ENCODE measurements around the gene MAP3K10.
"Not testable (repeated sequence)": the region's sequence is repeated elsewhere in the genome, so short reads cannot be mapped to it uniquely, and the experiment has no call there.

MAP3K10 gene

GRCh38 chr19:40144947-40145748, 46.1 kb upstream of the MAP3K10 start:
- no peak overlapping the region for H3K18ac ChIP-seq (ENCODE audit: low read length)
- H3K4ac ChIP-seq (ENCODE audit: low read length), result no peak overlapping the region
- H3K79me1 ChIP-seq (ENCODE audit: low read depth, low read length), result no peaks in the 10 kb centered on the region
- H2BK120ac ChIP-seq (ENCODE audit: low read depth, low read length), result no peak overlapping the region
- H2AK5ac ChIP-seq (ENCODE audit: low read depth, low read length), result no peak overlapping the region
- no CpG with 5 or more reads among the region's 5 CpGs for WGBS, 2 donors (ENCODE audit: extremely low coverage in 2 of 2, insufficient read length in 2 of 2, insufficient replicate concordance in 1 of 2)
- H3K14ac ChIP-seq (ENCODE audit: low read length), result no peak overlapping the region
- H3K27ac ChIP-seq (replicated peaks; ENCODE audit: low read length), result no peak overlapping the region
- H4K91ac ChIP-seq (ENCODE audit: low read depth, low read length, poor library complexity), result no peak overlapping the region
- H2BK15ac ChIP-seq (ENCODE audit: low read length), result no peak overlapping the region
- no peaks in the 10 kb centered on the region for H3K4me1 ChIP-seq (ENCODE audit: control insufficient read depth in 2 of 2, insufficient read depth in 1 of 2, low read depth in 1 of 2, low read length in 2 of 2)
- H3K4me2 ChIP-seq (ENCODE audit: insufficient read depth, low read length, poor library complexity, severe bottlenecking), result no peak overlapping the region
- no peak overlapping the region for H2AFZ ChIP-seq (ENCODE audit: low read length)
- H2BK12ac ChIP-seq (ENCODE audit: low read length), result no peak overlapping the region
- peaks cover 0 to 3% (median 0%) of the 10 kb centered on the region in 3 experiments for H3K27me3 ChIP-seq (ENCODE audit: control insufficient read depth in 3 of 3, insufficient read depth in 3 of 3, low read depth in 1 of 3, low read length in 3 of 3)
- H3K9ac ChIP-seq (ENCODE audit: low read depth, low read length, poor library complexity), result no peak overlapping the region
- no peaks in the 10 kb centered on the region for H3K9me3 ChIP-seq (replicated peaks in 1 of 2; ENCODE audit: control insufficient read depth in 2 of 2, insufficient read depth in 1 of 2, low read depth in 1 of 2, low read length in 2 of 2)
- H3K36me3 ChIP-seq (replicated peaks in 1 of 2; ENCODE audit: control insufficient read depth in 2 of 2, insufficient read depth in 2 of 2, low read length in 2 of 2), result no peaks in the 10 kb centered on the region
- no peak overlapping the region for H3K4me3 ChIP-seq (ENCODE audit: low read length in 2 of 2)
- no peak overlapping the region for H4K8ac ChIP-seq (ENCODE audit: low read depth, low read length)
- no peak for DNase-seq (ENCODE audit: low spot score)
- H2BK5ac ChIP-seq (ENCODE audit: low read length), result no peak overlapping the region
- no peak overlapping the region for H3K23ac ChIP-seq (ENCODE audit: low read depth, low read length, poor library complexity)

GRCh38 chr19:40145749-40146029, 45.5 kb upstream of the MAP3K10 start:
- no CpG with 5 or more reads among the region's 6 CpGs for WGBS, 2 donors (ENCODE audit: extremely low coverage in 2 of 2, insufficient read length in 2 of 2, insufficient replicate concordance in 1 of 2)

GRCh38 chr19:40147338-40147692, 43.9 kb upstream of the MAP3K10 start:
- H3K27ac ChIP-seq (replicated peaks; ENCODE audit: low read length), result no peak overlapping the region
- no peak overlapping the region for H3K4ac ChIP-seq (ENCODE audit: low read length)
- no peak overlapping the region for H3K23ac ChIP-seq (ENCODE audit: low read depth, low read length, poor library complexity)
- no peak overlapping the region for H2BK120ac ChIP-seq (ENCODE audit: low read depth, low read length)
- WGBS, 2 donors (ENCODE audit: extremely low coverage in 2 of 2, insufficient read length in 2 of 2, insufficient replicate concordance in 1 of 2), result no CpG with 5 or more reads among the region's 2 CpGs
- H3K4me2 ChIP-seq (ENCODE audit: insufficient read depth, low read length, poor library complexity, severe bottlenecking), result no peak overlapping the region
- no peak overlapping the region for H4K91ac ChIP-seq (ENCODE audit: low read depth, low read length, poor library complexity)
- H3K79me1 ChIP-seq (ENCODE audit: low read depth, low read length), result no peaks in the 10 kb centered on the region
- no peak overlapping the region for H3K4me3 ChIP-seq (ENCODE audit: low read length in 2 of 2)
- H3K27me3 ChIP-seq (ENCODE audit: control insufficient read depth in 3 of 3, insufficient read depth in 3 of 3, low read depth in 1 of 3, low read length in 3 of 3), result no peaks in the 10 kb centered on the region
- H3K9me3 ChIP-seq (replicated peaks in 1 of 2; ENCODE audit: control insufficient read depth in 2 of 2, insufficient read depth in 1 of 2, low read depth in 1 of 2, low read length in 2 of 2), result no peaks in the 10 kb centered on the region
- H4K8ac ChIP-seq (ENCODE audit: low read depth, low read length), result no peak overlapping the region
- H3K18ac ChIP-seq (ENCODE audit: low read length), result no peak overlapping the region
- H3K14ac ChIP-seq (ENCODE audit: low read length), result no peak overlapping the region
- H3K4me1 ChIP-seq (ENCODE audit: control insufficient read depth in 2 of 2, insufficient read depth in 1 of 2, low read depth in 1 of 2, low read length in 2 of 2), result no peaks in the 10 kb centered on the region
- H3K36me3 ChIP-seq (replicated peaks in 1 of 2; ENCODE audit: control insufficient read depth in 2 of 2, insufficient read depth in 2 of 2, low read length in 2 of 2), result no peaks in the 10 kb centered on the region
- no peak overlapping the region for H2BK5ac ChIP-seq (ENCODE audit: low read length)
- no peak for DNase-seq (ENCODE audit: low spot score)
- H3K9ac ChIP-seq (ENCODE audit: low read depth, low read length, poor library complexity), result no peak overlapping the region
- H2BK15ac ChIP-seq (ENCODE audit: low read length), result no peak overlapping the region
- H2BK12ac ChIP-seq (ENCODE audit: low read length), result no peak overlapping the region
- H2AFZ ChIP-seq (ENCODE audit: low read length), result no peak overlapping the region
- no peak overlapping the region for H2AK5ac ChIP-seq (ENCODE audit: low read depth, low read length)

More at GRCh38 chr19:40145749-40146029, 45.5 kb upstream of the MAP3K10 start:
- not testable (repeated sequence) for H3K4me3 ChIP-seq (ENCODE audit: low read length in 2 of 2); H3K9me3 ChIP-seq (replicated peaks in 1 of 2; ENCODE audit: control insufficient read depth in 2 of 2, insufficient read depth in 1 of 2, low read depth in 1 of 2, low read length in 2 of 2); H3K27ac ChIP-seq (replicated peaks; ENCODE audit: low read length); H3K27me3 ChIP-seq (ENCODE audit: control insufficient read depth in 3 of 3, insufficient read depth in 3 of 3, low read depth in 1 of 3, low read length in 3 of 3); H2AFZ ChIP-seq (ENCODE audit: low read length); H4K91ac ChIP-seq (ENCODE audit: low read depth, low read length, poor library complexity); H2BK5ac ChIP-seq (ENCODE audit: low read length); H3K18ac ChIP-seq (ENCODE audit: low read length); H3K4me1 ChIP-seq (ENCODE audit: control insufficient read depth in 2 of 2, insufficient read depth in 1 of 2, low read depth in 1 of 2, low read length in 2 of 2); H4K8ac ChIP-seq (ENCODE audit: low read depth, low read length); H3K79me1 ChIP-seq (ENCODE audit: low read depth, low read length); H2BK12ac ChIP-seq (ENCODE audit: low read length); H3K36me3 ChIP-seq (replicated peaks in 1 of 2; ENCODE audit: control insufficient read depth in 2 of 2, insufficient read depth in 2 of 2, low read length in 2 of 2); H3K9ac ChIP-seq (ENCODE audit: low read depth, low read length, poor library complexity); H2BK120ac ChIP-seq (ENCODE audit: low read depth, low read length); H2AK5ac ChIP-seq (ENCODE audit: low read depth, low read length); DNase-seq (ENCODE audit: low spot score); H3K4ac ChIP-seq (ENCODE audit: low read length); H3K23ac ChIP-seq (ENCODE audit: low read depth, low read length, poor library complexity); H3K14ac ChIP-seq (ENCODE audit: low read length); H3K4me2 ChIP-seq (ENCODE audit: insufficient read depth, low read length, poor library complexity, severe bottlenecking); H2BK15ac ChIP-seq (ENCODE audit: low read length)

GRCh38 chr19:40147693-40148347, 43.4 kb upstream of the MAP3K10 start:
- H2BK15ac ChIP-seq (ENCODE audit: low read length), result no peak overlapping the region
- no peak overlapping the region for H3K23ac ChIP-seq (ENCODE audit: low read depth, low read length, poor library complexity)
- no peak overlapping the region for H3K9ac ChIP-seq (ENCODE audit: low read depth, low read length, poor library complexity)
- no peak overlapping the region for H2BK12ac ChIP-seq (ENCODE audit: low read length)
- H3K36me3 ChIP-seq (replicated peaks in 1 of 2; ENCODE audit: control insufficient read depth in 2 of 2, insufficient read depth in 2 of 2, low read length in 2 of 2), result no peaks in the 10 kb centered on the region
- no peak overlapping the region for H3K4ac ChIP-seq (ENCODE audit: low read length)
- H4K91ac ChIP-seq (ENCODE audit: low read depth, low read length, poor library complexity), result no peak overlapping the region
- H2BK120ac ChIP-seq (ENCODE audit: low read depth, low read length), result no peak overlapping the region
- no peak overlapping the region for H4K8ac ChIP-seq (ENCODE audit: low read depth, low read length)
- no peak for DNase-seq (ENCODE audit: low spot score)
- H3K9me3 ChIP-seq (replicated peaks in 1 of 2; ENCODE audit: control insufficient read depth in 2 of 2, insufficient read depth in 1 of 2, low read depth in 1 of 2, low read length in 2 of 2), result no peaks in the 10 kb centered on the region
- peak overlapping the region; percentile 56 for H2AFZ ChIP-seq (ENCODE audit: low read length)
- no peak overlapping the region for H3K18ac ChIP-seq (ENCODE audit: low read length)
- no peak overlapping the region for H2BK5ac ChIP-seq (ENCODE audit: low read length)
- H3K4me1 ChIP-seq (ENCODE audit: control insufficient read depth in 2 of 2, insufficient read depth in 1 of 2, low read depth in 1 of 2, low read length in 2 of 2), result no peaks in the 10 kb centered on the region
- peak overlapping the region; percentile 58 for H2AK5ac ChIP-seq (ENCODE audit: low read depth, low read length)
- H3K79me1 ChIP-seq (ENCODE audit: low read depth, low read length), result no peaks in the 10 kb centered on the region
- no peak overlapping the region for H3K4me2 ChIP-seq (ENCODE audit: insufficient read depth, low read length, poor library complexity, severe bottlenecking)
- no peak overlapping the region for H3K27ac ChIP-seq (replicated peaks; ENCODE audit: low read length)
- no peaks in the 10 kb centered on the region for H3K27me3 ChIP-seq (ENCODE audit: control insufficient read depth in 3 of 3, insufficient read depth in 3 of 3, low read depth in 1 of 3, low read length in 3 of 3)
- H3K14ac ChIP-seq (ENCODE audit: low read length), result no peak overlapping the region
- WGBS, 2 donors (ENCODE audit: extremely low coverage in 2 of 2, insufficient read length in 2 of 2, insufficient replicate concordance in 1 of 2), result no CpG with 5 or more reads among the region's 21 CpGs
- no peak overlapping the region for H3K4me3 ChIP-seq (ENCODE audit: low read length in 2 of 2)
